ENCODE measurements around the gene CDK15.

CDK15 gene

DNA sequence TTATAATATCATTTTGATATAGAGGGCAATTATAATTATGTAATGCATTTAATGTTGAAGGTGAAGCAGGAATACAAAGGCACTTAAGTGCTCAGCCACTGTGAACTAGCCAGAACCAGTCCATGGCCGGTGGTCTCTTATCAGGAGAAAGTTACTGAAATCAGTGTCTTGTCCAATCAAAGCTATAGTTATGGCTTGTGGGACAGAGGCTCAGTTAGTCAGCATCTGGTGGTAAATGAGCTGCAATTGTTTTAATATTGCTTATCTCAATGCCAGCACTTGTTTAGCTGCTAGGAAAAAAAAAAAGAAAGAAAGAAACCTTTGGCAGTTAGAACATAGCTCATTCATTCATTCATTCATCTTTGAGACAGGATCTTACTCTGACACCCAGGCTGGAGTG lies 21.8 kb upstream of the CDK15 start:
- no peak for DNase-seq
- Histone ChIP-seq H3K36me3 (no peaks in the 10 kb centered on the region), H3K27ac (no peak overlapping the region), H3K9me3 (ENCODE audit: severe bottlenecking) (no peaks in the 10 kb centered on the region), H3K27me3 (ENCODE audit: insufficient read depth, low read depth, severe bottlenecking) (no peaks in the 10 kb centered on the region), H3K4me3 (ENCODE audit: low read depth, low read length) (no peak overlapping the region)
- TF ChIP-seq, protein P1, sequence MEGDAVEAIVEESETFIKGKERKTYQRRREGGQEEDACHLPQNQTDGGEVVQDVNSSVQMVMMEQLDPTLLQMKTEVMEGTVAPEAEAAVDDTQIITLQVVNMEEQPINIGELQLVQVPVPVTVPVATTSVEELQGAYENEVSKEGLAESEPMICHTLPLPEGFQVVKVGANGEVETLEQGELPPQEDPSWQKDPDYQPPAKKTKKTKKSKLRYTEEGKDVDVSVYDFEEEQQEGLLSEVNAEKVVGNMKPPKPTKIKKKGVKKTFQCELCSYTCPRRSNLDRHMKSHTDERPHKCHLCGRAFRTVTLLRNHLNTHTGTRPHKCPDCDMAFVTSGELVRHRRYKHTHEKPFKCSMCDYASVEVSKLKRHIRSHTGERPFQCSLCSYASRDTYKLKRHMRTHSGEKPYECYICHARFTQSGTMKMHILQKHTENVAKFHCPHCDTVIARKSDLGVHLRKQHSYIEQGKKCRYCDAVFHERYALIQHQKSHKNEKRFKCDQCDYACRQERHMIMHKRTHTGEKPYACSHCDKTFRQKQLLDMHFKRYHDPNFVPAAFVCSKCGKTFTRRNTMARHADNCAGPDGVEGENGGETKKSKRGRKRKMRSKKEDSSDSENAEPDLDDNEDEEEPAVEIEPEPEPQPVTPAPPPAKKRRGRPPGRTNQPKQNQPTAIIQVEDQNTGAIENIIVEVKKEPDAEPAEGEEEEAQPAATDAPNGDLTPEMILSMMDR (IDR thresholded peaks at IDR 0.05; ENCODE audit: low read depth, low read length), result no peak

DNA sequence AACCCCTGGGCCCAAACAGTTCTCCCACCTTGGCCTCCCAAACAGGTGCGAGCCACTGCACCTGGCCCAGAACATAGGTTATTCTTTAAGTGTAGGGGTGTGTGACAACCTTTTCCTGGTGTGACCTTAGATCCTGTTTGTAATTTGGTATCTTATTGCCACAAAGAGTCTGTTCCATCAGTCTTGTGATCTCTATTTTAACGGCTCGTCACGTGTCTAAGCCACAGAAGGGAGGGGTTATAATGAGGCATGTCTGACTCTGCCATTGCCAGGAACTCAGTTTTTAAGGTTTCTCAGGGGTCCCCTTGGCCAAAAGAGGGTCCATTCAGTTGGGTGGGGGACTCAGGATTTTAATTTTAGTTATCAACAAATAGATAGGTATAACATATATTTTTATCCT lies 21.2 kb upstream of the CDK15 start:
- no peak for DNase-seq
- Histone ChIP-seq H3K27me3 (ENCODE audit: insufficient read depth, low read depth, severe bottlenecking) (no peaks in the 10 kb centered on the region), H3K4me3 (ENCODE audit: low read depth, low read length) (no peak overlapping the region), H3K9me3 (ENCODE audit: severe bottlenecking) (no peaks in the 10 kb centered on the region), H3K27ac (no peak overlapping the region), H3K36me3 (no peaks in the 10 kb centered on the region)
- TF ChIP-seq, protein P1 (IDR thresholded peaks at IDR 0.05; ENCODE audit: low read depth, low read length), result no peak

DNA sequence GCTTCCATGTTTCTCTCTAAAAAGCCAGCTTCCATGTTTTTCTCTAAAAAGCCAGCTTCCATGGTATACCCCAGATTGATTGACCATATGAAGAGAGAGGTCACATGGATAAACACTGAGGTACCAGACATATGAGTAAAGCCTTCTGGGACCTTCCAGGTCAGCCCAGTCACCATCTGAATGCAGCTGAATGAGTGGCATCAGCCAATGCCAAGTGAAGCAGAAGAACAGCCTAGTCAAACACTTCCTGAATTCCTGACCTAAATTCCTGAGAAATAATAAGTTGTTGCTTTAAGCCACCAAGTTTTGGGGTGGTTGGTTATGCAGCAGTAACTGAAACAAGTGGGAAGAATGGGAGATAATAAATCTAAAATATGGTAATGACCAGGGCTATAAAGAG lies 19.9 kb upstream of the CDK15 start:
- H3K4me3 ChIP-seq (ENCODE audit: low read depth, low read length), result no peak overlapping the region
- TF ChIP-seq, protein P1 (IDR thresholded peaks at IDR 0.05; ENCODE audit: low read depth, low read length), result no peak
- H3K27me3 ChIP-seq (ENCODE audit: insufficient read depth, low read depth, severe bottlenecking), result no peaks in the 10 kb centered on the region
- no peak for DNase-seq
- no peaks in the 10 kb centered on the region for H3K9me3 ChIP-seq (ENCODE audit: severe bottlenecking)
- H3K36me3 ChIP-seq, result no peaks in the 10 kb centered on the region
- H3K27ac ChIP-seq, result no peak overlapping the region

DNA sequence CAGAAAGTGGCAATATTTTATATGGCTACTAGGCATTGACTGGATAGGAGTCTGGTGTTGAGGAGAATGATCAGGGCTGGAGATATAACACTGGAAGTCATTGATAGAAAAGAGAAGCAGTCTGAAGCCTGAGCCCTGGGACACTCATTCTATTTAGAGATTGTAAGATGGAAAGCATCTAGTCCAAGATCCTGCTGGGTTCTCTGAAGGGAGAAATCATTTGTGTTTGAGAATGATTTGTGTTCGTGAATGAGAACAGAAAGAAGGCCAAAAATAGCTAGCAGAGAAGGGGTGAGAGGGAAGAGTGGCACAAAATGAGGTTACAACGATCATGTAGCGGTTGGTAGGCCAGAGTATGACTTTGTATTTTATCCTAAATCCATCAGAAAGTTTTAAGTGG lies 18.0 kb upstream of the CDK15 start:
- Histone ChIP-seq H3K27me3 (ENCODE audit: insufficient read depth, low read depth, severe bottlenecking) (no peaks in the 10 kb centered on the region), H3K4me3 (ENCODE audit: low read depth, low read length) (no peak overlapping the region), H3K27ac (no peak overlapping the region), H3K9me3 (ENCODE audit: severe bottlenecking) (no peaks in the 10 kb centered on the region), H3K36me3 (no peaks in the 10 kb centered on the region)
- TF ChIP-seq, protein P1 (IDR thresholded peaks at IDR 0.05; ENCODE audit: low read depth, low read length), result no peak
- no peak for DNase-seq

DNA sequence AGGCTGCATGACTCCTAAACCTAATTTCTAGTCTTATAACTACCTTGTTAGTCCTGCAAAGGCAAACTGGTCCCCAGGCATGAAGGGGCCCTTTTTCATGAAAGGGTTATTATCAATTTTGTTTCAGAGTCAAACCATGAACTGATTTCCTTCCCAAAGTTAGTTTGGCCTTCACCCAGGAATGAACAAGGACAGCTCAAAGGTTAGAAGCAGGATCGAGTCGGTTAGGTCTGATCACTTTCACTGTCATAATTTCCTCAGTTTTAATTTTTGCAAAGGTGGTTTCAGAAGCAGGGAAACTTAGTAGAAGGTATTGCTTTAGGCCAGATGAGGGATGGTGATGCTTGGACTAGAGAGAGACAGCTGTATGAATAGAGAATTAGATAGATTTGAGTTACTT lies 16.9 kb upstream of the CDK15 start:
- Histone ChIP-seq H3K4me3 (ENCODE audit: low read depth, low read length) (no peak overlapping the region), H3K9me3 (ENCODE audit: severe bottlenecking) (no peaks in the 10 kb centered on the region), H3K27ac (no peak overlapping the region), H3K27me3 (ENCODE audit: insufficient read depth, low read depth, severe bottlenecking) (no peaks in the 10 kb centered on the region), H3K36me3 (no peaks in the 10 kb centered on the region)
- no peak for DNase-seq
- TF ChIP-seq, protein P1 (IDR thresholded peaks at IDR 0.05; ENCODE audit: low read depth, low read length), result no peak

DNA sequence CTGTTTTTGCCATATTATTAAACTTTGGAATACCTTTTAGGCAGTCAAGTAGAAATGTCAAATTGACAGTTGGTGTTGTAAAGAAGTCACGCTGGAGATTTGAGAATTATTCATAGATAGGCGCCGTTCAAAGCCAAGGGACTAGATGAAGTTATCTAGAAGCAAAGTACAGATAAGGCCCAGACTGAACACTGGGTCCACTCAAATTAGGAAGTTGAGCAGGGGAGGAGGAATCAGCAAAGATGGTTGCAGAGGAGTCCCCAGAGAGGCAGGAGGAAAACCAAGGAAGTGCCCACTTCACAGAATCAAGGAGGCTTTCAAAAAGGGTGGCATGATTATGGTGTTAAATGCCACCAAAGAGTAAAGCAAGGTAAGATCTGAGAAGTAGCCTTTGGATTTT lies 16.0 kb upstream of the CDK15 start:
- no peaks in the 10 kb centered on the region for H3K27me3 ChIP-seq (ENCODE audit: insufficient read depth, low read depth, severe bottlenecking)

More for the DNA sequence above, 16.0 kb upstream of the CDK15 start:
- no peak overlapping the region for H3K4me3 ChIP-seq (ENCODE audit: low read depth, low read length)
- no peaks in the 10 kb centered on the region for H3K36me3 ChIP-seq
- H3K27ac ChIP-seq, result no peak overlapping the region
- H3K9me3 ChIP-seq (ENCODE audit: severe bottlenecking), result no peaks in the 10 kb centered on the region
- DNase-seq, result no peak
- TF ChIP-seq, protein P1 (IDR thresholded peaks at IDR 0.05; ENCODE audit: low read depth, low read length), result no peak

Measured in WERI-Rb-1 (cell line).